ENCODE measurements around the gene SURF4. TPM values are rescaled to one million over a fixed set of nuclear protein-coding genes. Genes with fewer than 3 reads are reported as not detected.
"Not testable (repeated sequence)": the region's sequence is repeated elsewhere in the genome, so short reads cannot be mapped to it uniquely, and the experiment has no call there.

The SURF4 gene
- total RNA-seq, 1 experiment from 2014 or later: 232 TPM

- Histone ChIP-seq H3K36me3 (no peaks in the 10 kb centered on the region), H3K27me3 (no peaks in the 10 kb centered on the region), H3K9me3 (replicated peaks) (no peaks in the 10 kb centered on the region), H3K27ac (no peak overlapping the region), H3K4me3 (no peak overlapping the region), H3K4me1 (peaks cover 5% of the 10 kb centered on the region; the same call in 1 of the 2 replicates)
- no peak for DNase-seq
Measured at GRCh38 chr9:133387680-133388079, 11.8 kb upstream of the SURF4 start.

GRCh38 chr9:133386338-133386737 is 10.5 kb upstream of the SURF4 start:
- H3K27ac ChIP-seq: no peak overlapping the region
- no peaks in the 10 kb centered on the region for H3K9me3 ChIP-seq (replicated peaks)

GRCh38 chr9:133385452-133385851 is 9.6 kb upstream of the SURF4 start:
- no peaks in the 10 kb centered on the region for H3K27me3 ChIP-seq
- H3K4me3 ChIP-seq: no peak overlapping the region
- no peaks in the 10 kb centered on the region for H3K9me3 ChIP-seq (replicated peaks)
- H3K36me3 ChIP-seq: no peaks in the 10 kb centered on the region
- DNase-seq: no peak
- H3K27ac ChIP-seq: no peak overlapping the region
- H3K4me1 ChIP-seq: peaks cover 5% of the 10 kb centered on the region; the same call in 1 of the 2 replicates

More at GRCh38 chr9:133386338-133386737, 10.5 kb upstream of the SURF4 start:
- Histone ChIP-seq H3K4me1 (peaks cover 5% of the 10 kb centered on the region; the same call in 1 of the 2 replicates), H3K36me3 (no peaks in the 10 kb centered on the region), H3K27me3 (no peaks in the 10 kb centered on the region), H3K4me3 (no peak overlapping the region)
- DNase-seq: no peak

GRCh38 chr9:133384736-133385321 is 9.0 kb upstream of the SURF4 start:
- H3K36me3 ChIP-seq: no peaks in the 10 kb centered on the region
- no peak overlapping the region for H3K27ac ChIP-seq
- DNase-seq: peak in 1 of 2 experiments; percentile 65
- H3K27me3 ChIP-seq: no peaks in the 10 kb centered on the region
- peaks cover 5% of the 10 kb centered on the region; the same call in 1 of the 2 replicates for H3K4me1 ChIP-seq
- no peak overlapping the region for H3K4me3 ChIP-seq
- H3K9me3 ChIP-seq (replicated peaks): no peaks in the 10 kb centered on the region

- Histone ChIP-seq H3K27ac (no peak overlapping the region), H3K4me1 (peaks cover 5% of the 10 kb centered on the region; the same call in 1 of the 2 replicates), H3K36me3 (no peaks in the 10 kb centered on the region), H3K9me3 (replicated peaks) (no peaks in the 10 kb centered on the region), H3K4me3 (no peak overlapping the region), H3K27me3 (no peaks in the 10 kb centered on the region)
- DNase-seq: no peak
Measured at GRCh38 chr9:133383438-133383837, 7.6 kb upstream of the SURF4 start.

GRCh38 chr9:133382507-133383141 is 6.8 kb upstream of the SURF4 start:
- H3K4me3 ChIP-seq: no peak overlapping the region
- no peaks in the 10 kb centered on the region for H3K36me3 ChIP-seq
- DNase-seq: no peak
- no peaks in the 10 kb centered on the region for H3K27me3 ChIP-seq
- H3K27ac ChIP-seq: no peak overlapping the region
- peaks cover 5% of the 10 kb centered on the region; the same call in 1 of the 2 replicates for H3K4me1 ChIP-seq
- H3K9me3 ChIP-seq (replicated peaks): no peaks in the 10 kb centered on the region

GRCh38 chr9:133380734-133381133 is 4.9 kb upstream of the SURF4 start:
- Histone ChIP-seq H3K9me3 (replicated peaks) (no peaks in the 10 kb centered on the region), H3K4me3 (no peak overlapping the region), H3K27me3 (no peaks in the 10 kb centered on the region), H3K36me3 (no peaks in the 10 kb centered on the region), H3K4me1 (peaks cover 3% of the 10 kb centered on the region; the same call in 1 of the 2 replicates), H3K27ac (no peak overlapping the region)
- DNase-seq: no peak

- Histone ChIP-seq H3K4me1 (no peaks in the 10 kb centered on the region), H3K27ac (no peak overlapping the region), H3K27me3 (no peaks in the 10 kb centered on the region), H3K36me3 (no peaks in the 10 kb centered on the region), H3K9me3 (replicated peaks) (no peaks in the 10 kb centered on the region), H3K4me3 (no peak overlapping the region)
- no peak for DNase-seq
Measured at GRCh38 chr9:133379153-133380086, 3.6 kb upstream of the SURF4 start.

GRCh38 chr9:133378408-133378962 is 2.6 kb upstream of the SURF4 start:
- Histone ChIP-seq H3K4me3 (no peak overlapping the region), H3K36me3 (peaks cover 4% of the 10 kb centered on the region), H3K4me1 (no peaks in the 10 kb centered on the region), H3K27me3 (no peaks in the 10 kb centered on the region), H3K9me3 (replicated peaks) (no peaks in the 10 kb centered on the region), H3K27ac (no peak overlapping the region)
- no peak for DNase-seq

- no peaks in the 10 kb centered on the region for H3K9me3 ChIP-seq (replicated peaks)
- peaks cover 10% of the 10 kb centered on the region for H3K36me3 ChIP-seq
- no peaks in the 10 kb centered on the region for H3K27me3 ChIP-seq
- peak; percentile 50 to 70 for DNase-seq
- no peak overlapping the region for H3K27ac ChIP-seq
- H3K4me1 ChIP-seq: no peaks in the 10 kb centered on the region
- H3K4me3 ChIP-seq: no peak overlapping the region
Measured at GRCh38 chr9:133377721-133378216, 1.9 kb upstream of the SURF4 start.

- H3K36me3 ChIP-seq: peaks cover 13% of the 10 kb centered on the region
Measured at GRCh38 chr9:133377280-133377679, 1.4 kb upstream of the SURF4 start.

GRCh38 chr9:133375116-133375723 is 640 bp downstream of the SURF4 start:
- peak overlapping the region; percentile 81 for H3K4me3 ChIP-seq
- DNase-seq: peak; percentile 49 to 63
- no peaks in the 10 kb centered on the region for H3K9me3 ChIP-seq (replicated peaks)
- H3K27me3 ChIP-seq: no peaks in the 10 kb centered on the region
- H3K36me3 ChIP-seq: peaks cover 18% of the 10 kb centered on the region
- H3K27ac ChIP-seq: peak overlapping the region; percentile 51
- no peaks in the 10 kb centered on the region for H3K4me1 ChIP-seq

More at GRCh38 chr9:133377280-133377679, 1.4 kb upstream of the SURF4 start:
- H3K4me1 ChIP-seq; H3K4me3 ChIP-seq; H3K27me3 ChIP-seq; H3K9me3 ChIP-seq (replicated peaks); DNase-seq; H3K27ac ChIP-seq: not testable (repeated sequence)

- Histone ChIP-seq H3K36me3 (peaks cover 20% of the 10 kb centered on the region), H3K27ac (peak overlapping the region; percentile 51; the same call in 1 of the 2 replicates), H3K4me3 (peak overlapping the region; percentile 81), H3K4me1 (peaks cover under 1% of the 10 kb centered on the region; the same call in 1 of the 2 replicates), H3K27me3 (no peaks in the 10 kb centered on the region), H3K9me3 (replicated peaks) (no peaks in the 10 kb centered on the region)
- DNase-seq: no peak
Measured at GRCh38 chr9:133374612-133375115, 1.2 kb downstream of the SURF4 start.

GRCh38 chr9:133372144-133372543 is 3.7 kb downstream of the SURF4 start:
- no peak overlapping the region for H3K27ac ChIP-seq
- no peak for DNase-seq
- no peaks in the 10 kb centered on the region for H3K27me3 ChIP-seq
- H3K9me3 ChIP-seq (replicated peaks): no peaks in the 10 kb centered on the region
- H3K36me3 ChIP-seq: peaks cover 24% of the 10 kb centered on the region
- H3K4me1 ChIP-seq: peaks cover 20% of the 10 kb centered on the region
- no peak overlapping the region for H3K4me3 ChIP-seq
